Uterus (tissue), 4 donors: Measurements from ENCODE around the gene CYB561. TPM values are rescaled to one million over a fixed set of nuclear protein-coding genes. Genes with fewer than 3 reads are reported as not detected.

ENCODE experiments used
- DNase-seq, 2 donors: peaks; one replicate each; pipeline ENCODE4 v3.0.0-alpha.2; 2019 to 2020
- H3K27ac ChIP-seq, 2 donors: fragments of 200-600 bp; sonication (generic); 1 replicate in 1 of 2; 2 replicates in 1 of 2; pipeline ENCODE4 v1.5.1; 2016 to 2018
- H3K27me3 ChIP-seq, 2 donors: fragments of 200-600 bp; sonication (generic); one replicate each; pipeline ENCODE4 v1.5.1; 2018 to 2019; ENCODE audit warnings: control low read depth in 1 of 2
- H3K36me3 ChIP-seq, 2 donors: fragments of 200-600 bp; sonication (generic); one replicate each; pipeline ENCODE4 v1.5.1; 2019; ENCODE audit warnings: control low read depth in 1 of 2
- H3K4me1 ChIP-seq, 2 donors: fragments of 200-600 bp; sonication (generic); one replicate each; pipeline ENCODE4 v1.5.1; 2018 to 2019; ENCODE audit warnings: control low read depth in 1 of 2
- H3K4me3 ChIP-seq, 2 donors: fragments of 200-600 bp; sonication (generic); 1 replicate in 1 of 2; 2 replicates in 1 of 2; pipeline ENCODE4 v1.5.1; 2018 to 2019; ENCODE audit warnings: mild to moderate bottlenecking in 1 of 2
- H3K9me3 ChIP-seq, 2 donors: fragments of 200-600 bp; sonication (generic); one replicate each; pipeline ENCODE4 v1.5.1; 2019; ENCODE audit warnings: control low read depth in 1 of 2
- CTCF ChIP-seq, 4 experiments: fragments of 200-600 bp in 2 of 4; fragments of 450-650 bp in 2 of 4; sonication (generic) in 2 of 4; IDR thresholded peaks; one replicate each; pipeline ENCODE4 v1.5.1; 2016 to 2019; ENCODE audit warnings: antibody characterized with exemption in 4 of 4, mild to moderate bottlenecking in 2 of 4, moderate library complexity in 1 of 4
- POLR2A ChIP-seq, 2 donors: fragments of 450-650 bp; IDR thresholded peaks; one replicate each; pipeline ENCODE4 v1.6.1; 2016; ENCODE audit warnings: antibody characterized with exemption in 2 of 2, mild to moderate bottlenecking in 1 of 2, moderate library complexity in 1 of 2
- intact Hi-C: fragments of 100-400 bp; cut with DNase I; formaldehyde crosslinking; loops from one replicate; pipeline ENCODE4 v1.15.1; 2023; ENCODE audit warnings: low total_unique reads
- total RNA-seq, 4 donors: library from RNA; depleted of rRNA in 3 of 4; stranded (reverse); fragments of >200 nt in 3 of 4; gene quantifications; one replicate each; pipeline versions ENCODE4 v1.1.0 to v1.2.4, GENCODE V29; 2014 to 2023
- donor health status: DM: yes; HTN: yes; CAD: no.

CYB561 gene
- 10 to 100 TPM; 15.0 to 19.5 (median 16.5) TPM for total RNA-seq

GRCh38 chr17:63445954-63446752, at the start of gene CYB561:
CYB561 (minus strand) TSS chr17:63446306; CDS start chr17:63437547, 8,759 bp downstream.
- Histone ChIP-seq H3K4me1 (peaks cover 0 to 8% of the 10 kb centered on the region in 2 donors), H3K27ac (peak within 1 kb of the TSS; percentile 56 to 75), H3K9me3 (no peaks in the 10 kb centered on the region), H3K36me3 (no peaks in the 10 kb centered on the region), H3K27me3 (no peaks in the 10 kb centered on the region), H3K4me3 (peak within 1 kb of the TSS; percentile 32 to 59)
- DNase-seq = peak; percentile 65 to 77
- TF ChIP-seq CTCF (IDR thresholded peaks at IDR 0.05) (peak in 3 of 4 experiments; percentile 19 to 63 (median 58)), POLR2A (IDR thresholded peaks at IDR 0.05) (peak in 1 of 2 donors; percentile 70)
- intact Hi-C loops = no loop called here

- H3K4me1 ChIP-seq = no peaks in the 10 kb centered on the region
- H3K36me3 ChIP-seq = no peaks in the 10 kb centered on the region
- H3K27ac ChIP-seq = no peak overlapping the region
- H3K27me3 ChIP-seq = no peaks in the 10 kb centered on the region
- no peaks in the 10 kb centered on the region for H3K9me3 ChIP-seq
- intact Hi-C loops = no loop called here
- no peak overlapping the region for H3K4me3 ChIP-seq
- DNase-seq = no peak
- TF ChIP-seq CTCF (IDR thresholded peaks at IDR 0.05) (no peak), POLR2A (IDR thresholded peaks at IDR 0.05) (no peak)
Measured at GRCh38 chr17:63495491-63495890, 49.4 kb upstream of the CYB561 start.

- TF ChIP-seq CTCF (IDR thresholded peaks at IDR 0.05) (no peak), POLR2A (IDR thresholded peaks at IDR 0.05) (no peak)
- no peaks in the 10 kb centered on the region for H3K4me1 ChIP-seq
- no peak overlapping the region for H3K27ac ChIP-seq
- no peaks in the 10 kb centered on the region for H3K27me3 ChIP-seq
- DNase-seq = no peak
- intact Hi-C loops = no loop called here
- no peak overlapping the region for H3K4me3 ChIP-seq
- no peaks in the 10 kb centered on the region for H3K9me3 ChIP-seq
- no peaks in the 10 kb centered on the region for H3K36me3 ChIP-seq
Measured at GRCh38 chr17:63494300-63494928, 48.3 kb upstream of the CYB561 start.

- Histone ChIP-seq H3K4me1 (no peaks in the 10 kb centered on the region), H3K36me3 (no peaks in the 10 kb centered on the region), H3K9me3 (no peaks in the 10 kb centered on the region), H3K27me3 (no peaks in the 10 kb centered on the region), H3K27ac (no peak overlapping the region), H3K4me3 (no peak overlapping the region)
- DNase-seq = no peak
- TF ChIP-seq CTCF (IDR thresholded peaks at IDR 0.05) (no peak), POLR2A (IDR thresholded peaks at IDR 0.05) (no peak)
- intact Hi-C loops = no loop called here
Measured at GRCh38 chr17:63493411-63493810, 47.3 kb upstream of the CYB561 start.

GRCh38 chr17:63492940-63493339, 46.8 kb upstream of the CYB561 start:
- H3K9me3 ChIP-seq = no peaks in the 10 kb centered on the region
- no peaks in the 10 kb centered on the region for H3K4me1 ChIP-seq
- no peaks in the 10 kb centered on the region for H3K27me3 ChIP-seq
- TF ChIP-seq CTCF (IDR thresholded peaks at IDR 0.05) (no peak), POLR2A (IDR thresholded peaks at IDR 0.05) (no peak)
- no peak overlapping the region for H3K27ac ChIP-seq
- no peaks in the 10 kb centered on the region for H3K36me3 ChIP-seq
- intact Hi-C loops = no loop called here
- no peak for DNase-seq
- H3K4me3 ChIP-seq = no peak overlapping the region
